GM21786 (cell line): ENCODE data around the gene LPP.
A peak's percentile ranks its signal among the peaks of the same experiment; 100 is the strongest.

ENCODE experiments used
- ATAC-seq: cut with Tn5 transposase; IDR thresholded peaks from one replicate; pipeline ENCODE4 v1.9.1; 2021; ENCODE audit not compliant: unreplicated experiment

Gene LPP, protein sequence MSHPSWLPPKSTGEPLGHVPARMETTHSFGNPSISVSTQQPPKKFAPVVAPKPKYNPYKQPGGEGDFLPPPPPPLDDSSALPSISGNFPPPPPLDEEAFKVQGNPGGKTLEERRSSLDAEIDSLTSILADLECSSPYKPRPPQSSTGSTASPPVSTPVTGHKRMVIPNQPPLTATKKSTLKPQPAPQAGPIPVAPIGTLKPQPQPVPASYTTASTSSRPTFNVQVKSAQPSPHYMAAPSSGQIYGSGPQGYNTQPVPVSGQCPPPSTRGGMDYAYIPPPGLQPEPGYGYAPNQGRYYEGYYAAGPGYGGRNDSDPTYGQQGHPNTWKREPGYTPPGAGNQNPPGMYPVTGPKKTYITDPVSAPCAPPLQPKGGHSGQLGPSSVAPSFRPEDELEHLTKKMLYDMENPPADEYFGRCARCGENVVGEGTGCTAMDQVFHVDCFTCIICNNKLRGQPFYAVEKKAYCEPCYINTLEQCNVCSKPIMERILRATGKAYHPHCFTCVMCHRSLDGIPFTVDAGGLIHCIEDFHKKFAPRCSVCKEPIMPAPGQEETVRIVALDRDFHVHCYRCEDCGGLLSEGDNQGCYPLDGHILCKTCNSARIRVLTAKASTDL

DNA sequence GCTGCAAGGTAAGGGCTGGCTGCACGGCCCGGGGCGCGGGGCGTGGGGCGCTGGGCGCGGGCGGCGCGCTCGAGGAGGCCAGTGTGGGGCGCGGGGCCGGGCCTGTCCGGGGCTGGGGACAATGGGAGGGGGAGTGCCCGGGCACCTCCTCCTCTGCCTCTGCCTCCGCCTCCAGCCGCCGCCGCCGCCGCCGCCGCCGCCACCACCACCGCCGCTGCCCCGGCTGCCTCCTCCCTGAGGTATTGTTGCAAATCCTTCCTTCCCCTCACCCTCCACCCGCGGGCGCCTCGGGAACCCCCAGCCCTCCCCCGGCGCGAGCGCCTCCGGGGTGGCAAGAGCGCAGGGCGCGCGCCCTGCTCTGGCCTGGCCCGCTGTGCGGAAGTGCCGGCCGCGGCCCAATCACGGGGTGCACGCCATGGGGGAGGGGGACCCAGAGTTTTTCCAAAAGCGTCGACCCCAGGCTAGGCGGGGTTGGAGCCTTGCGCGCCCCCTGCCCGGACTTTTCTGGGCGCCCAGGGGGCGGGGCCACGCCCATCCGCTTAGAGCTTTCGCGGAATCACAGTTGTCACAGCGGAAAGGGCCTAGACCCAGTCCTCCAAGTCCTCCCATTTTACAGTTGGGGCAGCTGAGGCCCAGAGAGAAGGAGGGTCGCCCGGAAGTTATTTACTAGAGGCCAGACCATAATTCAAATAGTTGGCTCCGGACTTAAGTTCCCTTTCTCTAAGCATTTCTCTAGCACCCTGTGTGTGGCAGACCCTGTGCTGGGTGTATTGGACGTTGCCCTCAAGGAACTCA lies at the start of gene LPP:
Gene LPP, plus strand, starts transcription at position 144 of the 795 bp plus-strand sequence. CDS start 251,964 bp downstream, outside the sequence.
- ATAC-seq, result peak; percentile 68

DNA sequence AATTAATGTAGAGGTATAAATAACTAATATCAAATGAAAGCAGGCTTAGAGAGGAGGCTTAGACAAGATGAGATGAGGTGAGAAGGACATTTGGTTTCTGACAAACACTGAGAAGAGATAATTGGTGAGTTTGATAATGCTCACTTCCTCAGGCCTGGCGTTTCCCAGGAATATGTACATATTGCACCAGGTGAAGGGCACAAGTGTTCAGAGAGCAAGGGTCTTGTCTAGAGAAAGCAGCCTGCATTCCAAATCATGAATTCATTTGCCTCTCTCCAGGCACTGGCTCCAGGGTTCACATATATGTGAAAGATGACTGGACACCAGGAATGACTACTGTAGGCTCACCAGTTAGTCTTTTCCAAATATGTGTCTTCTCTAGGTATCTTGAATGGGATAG lies 48.0 kb upstream of the LPP start:
- no peak for ATAC-seq

DNA sequence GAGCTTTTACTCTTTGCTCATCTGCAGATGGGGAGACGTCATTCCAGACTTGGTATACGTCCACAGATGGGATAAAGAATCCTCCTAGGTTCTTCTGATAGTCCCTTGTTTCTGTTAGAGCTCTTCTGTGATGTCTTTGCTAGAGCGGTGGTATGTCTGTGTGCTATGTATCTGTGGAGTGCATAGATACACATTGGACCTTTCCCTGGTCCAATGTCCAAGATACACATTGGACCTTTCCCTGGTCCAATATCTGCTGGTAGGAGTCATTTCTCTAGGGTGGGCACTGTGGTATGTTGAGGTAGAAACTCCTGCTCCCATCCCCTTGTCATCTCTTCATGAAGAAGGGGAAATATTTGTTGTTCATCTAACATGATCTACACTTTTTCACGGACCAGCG lies 47.5 kb upstream of the LPP start:
- no peak for ATAC-seq

DNA sequence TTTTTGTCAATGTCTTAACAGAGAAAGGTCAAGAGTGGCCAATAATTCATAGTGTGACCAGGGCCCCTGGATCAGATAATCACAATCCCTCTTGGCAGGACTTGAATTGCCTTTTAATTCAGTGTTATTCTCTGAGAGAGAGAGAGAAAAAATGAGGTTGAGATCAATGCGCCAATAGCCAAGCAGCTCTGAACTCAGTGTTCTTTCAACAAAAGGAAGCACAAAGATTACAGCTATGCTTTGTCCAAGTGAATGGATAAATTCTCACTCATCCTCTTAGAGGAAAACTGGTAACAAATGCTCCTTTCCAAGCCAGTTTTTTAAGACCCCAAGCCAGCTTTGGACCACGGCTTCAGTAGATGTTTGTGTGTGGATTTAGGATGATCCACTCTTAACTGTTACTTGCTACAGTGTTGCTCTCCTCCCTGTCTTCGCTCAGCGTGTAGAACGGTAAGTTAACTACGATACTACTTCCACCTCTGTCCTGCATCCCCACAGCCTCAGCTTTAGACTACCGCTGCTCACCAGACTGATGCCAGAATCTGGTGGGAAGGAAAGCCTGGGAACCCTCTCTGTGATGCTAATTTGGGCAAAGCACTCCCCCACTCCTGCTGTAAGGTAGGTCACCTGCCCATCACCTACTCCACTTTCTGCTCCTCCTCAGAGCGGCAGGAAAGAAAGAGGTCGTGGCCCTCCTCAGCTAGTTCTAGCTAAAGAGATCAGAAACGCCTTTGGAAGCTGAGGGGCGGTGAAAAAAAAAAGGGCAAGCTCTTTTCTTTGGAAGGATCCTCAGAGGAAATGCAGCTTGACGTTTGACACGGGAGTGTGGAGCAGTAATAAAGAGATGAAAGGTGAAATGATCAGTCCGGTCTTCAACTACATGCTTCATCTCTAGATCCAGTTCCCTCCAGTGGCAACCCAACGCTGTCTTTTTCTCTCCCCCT lies 46.8 kb upstream of the LPP start:
- ATAC-seq, result no peak

DNA sequence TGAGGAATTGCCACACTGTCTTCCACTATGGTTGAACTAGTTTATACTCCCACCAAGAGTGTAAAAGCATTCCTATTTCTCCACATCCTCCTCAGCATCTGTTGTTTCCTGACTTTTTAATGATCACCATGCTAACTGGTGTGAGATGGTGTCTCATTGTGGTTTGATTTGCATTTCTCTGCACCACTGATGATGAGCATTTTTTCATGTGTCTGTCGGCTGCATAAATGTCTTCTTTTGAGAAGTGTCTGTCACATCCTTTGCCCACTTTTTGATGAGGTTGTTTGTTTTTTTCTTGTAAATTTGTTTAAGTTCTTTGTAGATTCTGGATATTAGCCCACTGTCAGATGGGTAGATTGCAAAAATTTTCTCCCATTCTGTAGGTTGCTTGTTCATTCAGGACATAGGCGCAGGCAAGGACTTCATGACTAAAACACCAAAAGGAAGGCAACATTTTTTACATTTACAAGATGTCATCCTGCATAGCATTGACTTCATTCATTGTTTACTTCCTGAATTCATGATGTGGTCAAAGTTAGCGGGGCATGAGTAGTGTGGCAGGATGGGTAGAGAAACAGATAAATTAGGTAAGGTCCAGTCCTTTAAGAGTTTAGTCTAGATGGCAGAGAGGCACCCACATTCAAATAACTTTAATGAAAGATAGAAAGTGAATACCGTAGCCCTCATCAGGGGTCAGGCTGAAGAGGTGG lies 45.1 kb upstream of the LPP start:
- ATAC-seq, result no peak

DNA sequence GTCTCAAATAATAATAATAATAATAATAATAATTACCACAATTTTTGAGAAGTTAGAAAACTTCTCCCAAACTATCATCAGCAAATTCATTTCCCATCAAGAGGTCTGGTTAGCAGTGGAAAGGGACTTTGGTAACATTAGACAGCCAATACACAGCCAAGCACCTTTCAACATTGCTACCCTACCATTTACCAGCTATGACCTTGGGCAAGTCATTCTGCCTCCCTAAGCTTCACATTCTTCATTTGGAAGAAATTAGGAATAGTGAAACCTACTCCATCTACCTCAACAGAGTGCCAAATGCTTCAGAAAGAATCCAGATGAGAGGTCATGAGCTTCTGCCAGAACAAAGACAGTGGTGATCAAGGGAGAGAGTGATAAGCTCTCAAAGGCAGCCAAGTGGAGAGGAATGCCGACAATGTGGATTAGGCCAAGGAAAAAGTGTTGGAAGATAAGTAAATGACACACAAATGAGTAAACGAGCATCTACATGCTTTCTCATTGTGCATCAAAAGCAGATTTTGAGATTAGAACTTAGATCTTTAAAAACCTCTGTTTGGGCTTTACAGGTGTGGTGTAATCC lies 42.9 kb upstream of the LPP start:
- no peak for ATAC-seq

DNA sequence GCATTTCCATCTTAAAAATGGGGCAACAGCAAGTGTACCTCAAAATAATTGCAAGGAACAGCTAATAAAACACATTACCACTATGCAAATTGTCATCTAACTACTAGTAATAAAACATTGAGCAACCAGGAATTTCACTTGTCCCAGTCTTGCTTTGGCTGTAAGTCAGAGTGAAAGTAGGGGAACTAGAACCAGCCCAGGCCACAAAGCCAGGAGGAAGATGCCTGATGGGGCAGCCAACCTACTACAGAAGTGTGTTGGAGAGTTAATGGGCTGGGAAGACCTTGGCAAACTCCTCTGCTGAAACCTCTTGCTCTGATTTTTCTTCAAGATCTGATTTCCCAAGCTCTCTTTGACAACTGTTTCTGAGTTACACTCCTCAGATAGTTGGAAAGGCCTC lies 40.2 kb upstream of the LPP start:
- ATAC-seq, result no peak

DNA sequence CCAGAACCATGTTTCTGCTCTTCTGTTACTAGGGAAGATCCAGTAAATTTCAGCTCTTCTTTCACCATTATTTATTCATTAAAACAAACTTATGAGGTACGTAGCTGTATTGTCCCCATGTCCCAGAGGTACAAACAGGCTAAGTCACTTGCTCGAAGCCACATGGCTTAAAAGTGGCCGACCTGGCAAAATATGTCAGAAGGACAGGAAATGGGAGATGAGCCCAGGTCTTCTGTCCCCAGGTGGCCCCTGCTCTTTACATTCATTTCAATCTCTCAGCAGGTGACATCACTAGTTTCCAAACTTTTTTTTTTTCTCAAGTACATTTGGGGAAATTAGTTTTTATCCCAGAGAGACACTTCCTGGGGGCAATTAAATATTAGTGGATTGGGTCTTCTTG lies 34.1 kb upstream of the LPP start:
- no peak for ATAC-seq

DNA sequence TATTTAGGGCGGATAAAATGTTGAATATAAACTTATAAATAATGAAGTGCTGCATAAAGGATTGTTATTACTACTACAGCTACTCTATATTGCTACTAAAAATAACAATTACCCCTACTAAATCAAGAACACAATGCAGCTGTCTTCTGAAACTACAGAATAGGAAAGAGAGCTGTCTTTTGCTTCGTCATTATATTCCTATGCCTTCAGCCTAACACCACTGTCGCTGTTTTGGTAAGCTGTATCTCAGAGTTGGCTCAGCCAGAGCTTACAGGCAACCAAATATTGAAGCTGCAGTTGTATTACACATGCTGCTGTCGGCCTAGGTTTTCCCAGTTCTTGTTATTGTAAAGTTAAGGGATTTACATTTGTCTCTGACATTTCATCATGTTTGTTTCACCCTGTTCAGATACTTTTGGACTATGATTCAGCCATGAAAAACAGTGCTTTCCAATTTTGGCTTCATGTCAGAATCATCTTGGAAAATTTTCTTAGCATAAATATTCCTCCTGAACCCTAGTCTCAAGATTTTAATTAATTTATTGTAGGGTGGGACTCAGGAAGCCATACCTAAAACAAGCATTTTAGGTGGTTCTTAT lies 31.3 kb upstream of the LPP start:
- ATAC-seq, result no peak

DNA sequence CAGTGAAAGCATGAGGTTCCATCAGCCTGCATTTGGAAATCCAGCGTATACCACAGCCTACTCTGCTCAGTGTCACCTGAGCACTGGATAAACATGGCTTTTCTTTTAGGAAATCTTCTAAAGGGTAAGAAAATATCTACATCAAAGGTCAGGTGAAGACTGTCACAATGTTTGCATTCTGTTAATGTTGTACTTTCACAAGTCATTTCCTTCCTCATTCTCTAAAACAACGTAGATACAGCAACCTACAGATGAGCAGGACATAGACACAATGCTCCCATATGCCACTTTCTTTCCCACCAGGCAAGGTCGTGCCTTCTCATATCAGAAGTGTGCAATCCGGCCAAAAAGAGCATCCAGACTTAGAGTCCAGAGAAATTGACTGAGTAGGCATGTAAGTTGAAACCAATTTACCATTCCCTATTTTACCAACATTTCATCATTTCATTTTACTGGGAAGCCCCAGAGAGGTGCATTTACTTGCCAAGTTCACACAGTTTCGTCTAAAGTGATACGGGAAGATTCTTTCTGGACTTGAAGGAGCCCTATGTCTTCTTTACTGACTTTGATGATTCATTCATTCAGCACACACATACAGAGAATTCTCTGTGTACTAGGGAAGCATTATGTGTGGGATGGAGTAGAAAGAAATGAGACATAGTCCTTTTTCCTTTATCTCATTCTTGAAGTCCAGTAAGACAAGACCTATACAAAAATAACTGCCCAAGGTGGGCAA lies 30.6 kb upstream of the LPP start:
- ATAC-seq, result no peak

DNA sequence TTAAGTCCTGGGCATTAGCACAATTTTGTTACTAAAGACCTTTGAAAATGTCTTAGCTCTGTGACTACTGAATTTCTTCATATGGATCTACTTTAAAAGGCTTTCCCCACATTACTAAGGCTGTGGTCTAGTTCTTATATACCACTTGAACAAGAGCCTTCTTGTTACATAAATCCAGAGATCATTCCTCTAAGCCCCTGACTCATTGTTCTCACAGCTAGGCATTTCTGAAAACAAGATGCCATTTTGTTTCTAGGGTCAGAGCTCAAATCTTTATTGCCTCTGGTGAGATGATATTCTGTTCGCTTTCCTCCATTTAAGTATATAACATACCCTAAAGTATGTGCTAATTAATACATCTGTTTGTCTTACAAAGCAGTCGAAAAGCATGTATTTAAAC lies 29.8 kb upstream of the LPP start:
- no peak for ATAC-seq

DNA sequence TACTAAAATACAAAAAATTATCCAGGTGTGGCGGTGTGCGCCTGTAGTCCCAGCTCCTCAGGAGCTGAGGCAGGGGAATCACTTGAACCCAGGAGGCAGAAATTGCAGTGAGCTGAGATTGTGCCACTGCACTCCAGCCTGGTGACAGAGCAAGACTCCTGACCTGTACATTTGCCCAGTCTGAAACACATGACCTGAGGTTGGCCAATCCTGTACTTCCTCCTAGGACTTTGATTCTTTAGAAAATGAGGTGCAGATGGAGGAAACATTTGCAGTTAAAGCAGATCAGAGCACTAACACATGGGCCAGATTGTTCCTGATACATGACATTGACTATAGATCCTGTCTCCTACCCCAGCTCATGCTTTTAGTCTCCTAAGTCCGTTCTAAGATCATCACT lies 28.9 kb upstream of the LPP start:
- no peak for ATAC-seq

DNA sequence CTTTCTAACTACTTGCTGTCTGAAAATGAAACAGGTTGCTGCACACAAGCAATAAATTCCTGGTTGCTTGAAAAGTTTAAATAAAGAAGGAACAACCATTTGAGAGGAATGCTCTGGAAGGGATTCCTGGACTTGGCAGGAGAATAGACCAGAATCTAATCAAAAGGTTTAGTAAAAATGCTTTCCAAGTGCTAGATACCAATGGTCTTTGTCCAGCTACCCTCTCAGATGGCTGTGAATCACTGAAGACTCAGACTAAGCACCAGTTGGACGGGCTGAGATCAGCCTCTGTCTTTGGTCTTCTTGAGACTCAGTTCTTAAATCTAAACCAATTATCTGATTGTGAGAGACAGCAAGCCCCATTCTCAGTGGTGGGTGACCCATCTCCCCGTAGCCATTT lies 27.7 kb upstream of the LPP start:
- ATAC-seq, result no peak

DNA sequence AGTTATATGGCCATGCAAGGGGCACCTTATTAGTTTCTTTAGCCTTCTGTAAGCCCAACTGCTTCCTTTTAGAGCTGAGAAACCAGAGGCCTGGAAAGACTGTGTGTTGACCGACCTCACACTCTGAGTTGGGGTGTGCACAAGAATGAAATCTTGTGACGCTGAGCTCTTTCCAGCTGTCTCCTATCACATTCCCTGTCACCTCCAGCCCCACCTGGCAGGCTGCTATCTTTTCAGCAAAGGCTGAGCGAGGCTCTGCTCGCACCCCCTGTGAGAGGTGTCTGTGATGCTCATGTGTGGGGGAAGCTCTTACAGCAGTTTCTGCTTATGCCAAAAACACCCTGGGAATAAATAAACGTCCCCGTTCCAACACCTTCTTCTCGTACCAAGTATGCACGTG lies 27.0 kb upstream of the LPP start:
- ATAC-seq, result no peak

DNA sequence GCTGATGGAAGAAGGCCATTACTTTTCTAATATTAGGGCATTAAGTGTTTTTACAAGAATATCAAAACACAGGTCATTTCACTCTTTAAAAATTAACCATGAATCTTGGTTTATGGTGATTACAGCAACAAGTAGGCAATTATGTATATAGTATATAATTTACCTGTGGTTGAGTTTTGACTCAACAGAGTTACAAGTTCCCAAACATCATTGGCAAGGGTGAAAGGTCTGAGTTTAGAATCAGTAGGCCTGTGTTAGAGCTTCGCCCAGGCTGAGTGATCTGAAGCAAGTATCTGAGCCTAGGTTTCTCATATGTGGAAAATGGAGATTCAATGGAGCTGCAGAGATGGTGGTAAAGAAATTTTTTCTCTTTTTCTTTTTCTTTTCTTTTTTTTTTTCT lies 25.1 kb upstream of the LPP start:
- no peak for ATAC-seq

DNA sequence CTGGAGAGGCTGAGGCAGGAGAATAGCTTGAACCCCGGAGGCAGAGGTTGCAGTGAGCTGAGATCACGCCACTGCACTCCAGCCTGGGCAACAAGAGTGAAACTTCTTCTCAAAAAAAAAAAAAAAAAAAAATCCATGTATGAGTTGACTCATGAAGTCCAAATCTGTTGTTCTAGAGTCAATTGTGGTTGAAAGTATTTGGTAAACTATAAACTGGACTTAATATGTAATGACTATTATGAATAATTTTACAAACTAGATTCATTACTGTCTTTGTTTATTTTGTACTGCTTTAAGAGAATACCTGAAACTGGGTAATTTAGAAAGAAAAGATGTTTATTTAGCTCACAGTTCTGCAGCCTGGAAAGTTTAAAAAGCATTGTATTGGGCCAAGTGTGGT lies 22.9 kb upstream of the LPP start:
- peak; percentile 62 for ATAC-seq

DNA sequence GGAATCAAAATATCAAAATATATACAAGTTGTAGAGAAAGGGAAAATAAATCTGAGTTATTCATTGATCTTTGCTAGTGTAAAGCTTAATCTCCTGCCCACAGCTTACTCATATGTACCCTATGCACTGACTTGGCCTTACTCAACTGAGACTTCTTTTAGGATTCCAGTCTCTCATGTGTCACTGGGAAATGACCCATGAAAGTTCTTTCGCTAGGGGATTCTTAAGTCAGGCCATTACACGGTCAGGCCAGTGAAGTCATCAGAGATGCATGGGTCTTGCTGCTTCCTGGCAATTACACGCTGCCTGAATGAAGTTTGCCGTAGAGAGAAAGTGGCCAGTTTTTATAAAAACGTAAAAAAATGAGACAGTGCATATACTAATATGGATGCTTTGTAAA lies 20.7 kb upstream of the LPP start:
- ATAC-seq, result no peak

DNA sequence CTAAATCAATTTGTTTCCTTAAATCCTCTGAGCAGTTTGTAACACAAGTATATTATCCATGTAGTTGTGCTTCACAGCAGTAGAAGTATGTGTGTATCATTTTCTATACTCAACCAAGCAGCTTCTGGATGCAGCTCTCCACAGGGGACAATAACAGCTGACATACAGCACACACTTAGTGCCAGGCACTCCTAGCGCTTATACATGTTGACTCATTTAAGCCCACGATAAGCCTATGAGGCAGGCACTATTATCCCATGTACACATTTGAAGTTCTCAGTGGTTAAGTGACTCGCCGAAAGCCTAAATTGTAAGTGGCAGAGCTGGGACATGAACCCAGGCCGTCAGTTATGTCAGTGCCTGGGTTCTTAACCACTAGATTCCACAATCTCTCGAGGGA lies 20.3 kb upstream of the LPP start:
- no peak for ATAC-seq

DNA sequence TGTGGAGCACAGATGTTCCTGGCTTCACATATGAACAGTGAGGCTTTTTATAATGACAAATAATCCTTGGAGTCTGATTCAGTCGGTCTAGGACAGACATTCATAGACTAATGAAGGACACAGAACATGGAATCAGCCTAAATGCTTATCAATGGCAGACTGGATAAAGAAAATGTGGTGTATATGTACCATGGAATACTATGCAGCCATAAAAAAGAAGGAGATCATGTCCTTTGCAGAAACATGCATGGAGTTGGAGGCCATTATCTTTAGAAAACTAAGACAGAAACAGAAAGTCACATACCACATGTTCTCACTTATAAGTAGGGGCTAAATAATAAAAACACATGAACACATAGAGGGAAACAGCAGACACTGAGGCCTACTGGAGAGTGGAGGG lies 19.9 kb upstream of the LPP start:
- no peak for ATAC-seq
